ENCODE results near the gene CLTA.
"Not testable (repeated sequence)": the region's sequence is repeated elsewhere in the genome, so short reads cannot be mapped to it uniquely, and the experiment has no call there.

The CLTA gene

GRCh38 chr9:36189976-36190375 is 745 bp upstream of the CLTA start:
- no peak for DNase-seq (ENCODE audit: low read depth in 2 of 2)

GRCh38 chr9:36191290-36191645 is 547 bp downstream of the CLTA start:
- peak; percentile 14 to 22 for DNase-seq (ENCODE audit: low read depth in 2 of 2)

- DNase-seq (ENCODE audit: low read depth in 2 of 2), result no peak
Measured at GRCh38 chr9:36191686-36192085, 965 bp downstream of the CLTA start.

DNA sequence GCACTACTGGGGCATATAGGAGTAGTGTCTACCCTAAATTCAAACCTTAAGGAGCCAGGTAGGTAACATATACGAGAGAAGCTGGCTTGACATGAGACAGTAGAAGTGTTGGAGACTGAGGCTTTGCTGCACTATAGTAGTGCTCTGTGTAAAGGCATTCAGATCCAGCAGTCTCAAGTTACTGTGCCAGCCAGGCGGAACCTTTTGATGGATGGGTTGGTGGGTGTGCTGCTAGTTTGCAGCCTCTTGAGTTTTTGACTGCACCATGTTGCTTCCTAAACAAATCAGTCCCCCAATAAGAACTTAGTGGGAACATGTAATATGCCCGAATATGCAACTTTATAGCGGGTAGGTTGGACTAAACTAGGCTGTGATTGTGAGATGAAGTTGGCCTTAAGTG is 1.5 kb downstream of the CLTA start:
- no peak for DNase-seq (ENCODE audit: low read depth in 2 of 2)

DNA sequence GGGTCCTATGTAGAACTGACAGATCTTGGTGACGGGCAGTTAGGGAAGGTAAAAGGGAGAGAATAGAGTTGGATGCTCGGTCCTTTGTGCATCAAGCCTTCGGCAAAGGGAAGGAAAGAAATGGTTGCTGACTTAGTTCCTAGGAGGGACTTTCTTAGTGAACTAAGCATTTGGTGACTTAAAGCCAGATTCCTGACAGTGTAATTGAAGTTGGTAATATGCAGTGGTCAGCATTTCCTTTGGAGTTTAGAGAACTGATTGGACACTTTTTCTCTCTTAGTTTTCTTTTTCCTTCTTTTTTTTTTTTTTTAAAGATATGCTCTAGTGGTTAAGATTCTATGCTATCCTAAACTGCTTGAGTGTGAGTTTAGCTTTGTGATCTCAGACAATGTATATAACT is 2.3 kb downstream of the CLTA start:
- no peak for DNase-seq (ENCODE audit: low read depth in 2 of 2)

DNA sequence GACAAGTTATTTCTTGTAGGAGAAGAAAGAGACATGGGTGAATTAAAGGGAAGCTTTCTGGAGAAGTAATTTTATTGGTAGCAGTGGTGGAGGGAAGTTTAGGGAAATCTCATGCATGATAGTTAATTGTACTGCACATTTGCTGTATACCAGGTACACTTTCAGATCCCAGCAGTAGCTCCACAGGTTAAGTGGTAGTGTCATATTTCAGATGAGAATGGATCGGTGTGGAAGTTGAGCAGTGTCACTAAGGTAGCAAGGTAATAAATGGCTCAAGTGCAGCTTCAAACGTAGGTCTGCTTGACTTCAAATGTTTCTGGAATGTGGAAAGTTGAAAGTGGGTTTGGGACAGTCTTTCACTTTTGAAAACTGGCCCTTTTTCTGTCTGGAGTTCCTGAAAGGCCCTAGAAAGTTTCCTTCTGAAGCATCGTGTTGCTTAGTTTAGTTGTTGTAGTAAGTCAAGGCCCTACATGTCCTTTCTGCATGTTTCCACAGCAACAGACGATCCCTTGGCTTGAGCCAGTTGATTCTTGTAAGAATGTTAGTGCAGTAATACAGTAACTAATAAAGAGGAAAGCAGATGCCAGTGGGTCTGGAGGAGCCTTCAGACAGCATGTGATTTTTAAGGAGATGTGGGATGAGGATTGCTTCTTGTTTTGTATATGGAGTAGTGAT is 3.7 kb downstream of the CLTA start:
- DNase-seq (ENCODE audit: low read depth in 2 of 2), result no peak

- DNase-seq (ENCODE audit: low read depth in 2 of 2), result no peak
Measured at GRCh38 chr9:36204906-36205547, 14.3 kb downstream of the CLTA start.

GRCh38 chr9:36207016-36207415 is 16.3 kb downstream of the CLTA start:
- no peak for DNase-seq (ENCODE audit: low read depth in 2 of 2)

DNA sequence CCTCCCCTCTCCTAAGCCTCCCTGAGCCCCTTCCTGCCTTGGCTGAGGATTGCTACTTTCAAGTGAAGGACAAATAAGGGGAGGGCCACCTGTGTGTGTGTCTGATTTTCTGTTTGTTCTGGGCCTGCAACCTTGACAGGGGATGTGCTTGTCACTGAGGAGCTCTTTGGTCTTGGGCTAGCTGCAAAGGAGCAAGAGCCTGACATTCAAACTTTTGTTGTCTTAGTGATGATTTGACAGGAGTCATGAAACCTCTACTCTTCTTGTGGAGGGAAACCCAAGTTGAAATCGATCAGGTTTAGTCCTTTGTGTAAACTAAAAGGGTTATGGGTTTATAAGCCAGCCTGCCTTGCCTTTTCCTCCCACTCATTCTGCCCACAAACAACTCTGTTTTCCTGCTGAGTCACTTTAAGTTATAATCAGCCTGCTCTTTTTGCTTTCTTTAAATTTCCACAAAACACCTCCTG is 16.9 kb downstream of the CLTA start:
- no peak for DNase-seq (ENCODE audit: low read depth in 2 of 2)

- no peak for DNase-seq (ENCODE audit: low read depth in 2 of 2)
Measured at GRCh38 chr9:36208521-36209253, 18.0 kb downstream of the CLTA start.

- no peak for DNase-seq (ENCODE audit: low read depth in 2 of 2)
Measured at GRCh38 chr9:36210722-36211121, 20.0 kb downstream of the CLTA start.

DNA sequence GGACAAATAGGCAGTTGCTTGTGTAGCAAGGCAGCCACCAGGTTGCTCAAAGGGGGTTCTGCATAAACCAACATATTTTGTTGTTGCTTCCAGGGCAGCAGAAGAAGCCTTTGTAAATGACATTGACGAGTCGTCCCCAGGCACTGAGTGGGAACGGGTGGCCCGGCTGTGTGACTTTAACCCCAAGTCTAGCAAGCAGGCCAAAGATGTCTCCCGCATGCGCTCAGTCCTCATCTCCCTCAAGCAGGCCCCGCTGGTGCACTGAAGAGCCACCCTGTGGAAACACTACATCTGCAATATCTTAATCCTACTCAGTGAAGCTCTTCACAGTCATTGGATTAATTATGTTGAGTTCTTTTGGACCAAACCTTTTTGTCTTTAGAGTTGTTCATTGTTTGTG is 20.8 kb downstream of the CLTA start:
- DNase-seq (ENCODE audit: low read depth in 2 of 2), result no peak

DNA sequence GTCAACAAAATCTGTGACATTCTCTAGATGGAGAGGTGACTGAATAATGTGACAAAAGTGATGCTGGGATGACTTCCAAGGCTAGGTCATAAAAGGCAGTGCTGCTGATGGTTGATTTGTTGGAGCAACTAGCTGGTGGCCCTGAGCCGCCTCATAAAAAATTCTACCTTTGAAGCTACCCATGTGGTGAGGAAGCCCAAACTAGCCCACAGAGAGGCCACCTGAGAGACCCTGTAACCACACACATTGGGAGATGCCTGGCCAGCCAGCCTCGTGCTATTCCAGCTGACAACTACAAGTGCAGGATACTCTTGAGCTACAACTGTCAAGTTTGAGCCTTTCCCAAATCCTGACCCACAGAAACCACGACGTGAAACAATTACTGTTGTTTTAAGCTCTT is 22.7 kb downstream of the CLTA start:
- no peak for DNase-seq (ENCODE audit: low read depth in 2 of 2)

- DNase-seq (ENCODE audit: low read depth in 2 of 2), result no peak
Measured at GRCh38 chr9:36213989-36214388, 23.3 kb downstream of the CLTA start.

GRCh38 chr9:36214571-36214970 is 23.9 kb downstream of the CLTA start:
- DNase-seq (ENCODE audit: low read depth in 2 of 2), result no peak

GRCh38 chr9:36217256-36217968 is 26.7 kb downstream of the CLTA start:
- no peak for DNase-seq (ENCODE audit: low read depth in 2 of 2)

GRCh38 chr9:36218011-36218410 is 27.3 kb downstream of the CLTA start:
- DNase-seq (ENCODE audit: low read depth in 2 of 2), result no peak

DNA sequence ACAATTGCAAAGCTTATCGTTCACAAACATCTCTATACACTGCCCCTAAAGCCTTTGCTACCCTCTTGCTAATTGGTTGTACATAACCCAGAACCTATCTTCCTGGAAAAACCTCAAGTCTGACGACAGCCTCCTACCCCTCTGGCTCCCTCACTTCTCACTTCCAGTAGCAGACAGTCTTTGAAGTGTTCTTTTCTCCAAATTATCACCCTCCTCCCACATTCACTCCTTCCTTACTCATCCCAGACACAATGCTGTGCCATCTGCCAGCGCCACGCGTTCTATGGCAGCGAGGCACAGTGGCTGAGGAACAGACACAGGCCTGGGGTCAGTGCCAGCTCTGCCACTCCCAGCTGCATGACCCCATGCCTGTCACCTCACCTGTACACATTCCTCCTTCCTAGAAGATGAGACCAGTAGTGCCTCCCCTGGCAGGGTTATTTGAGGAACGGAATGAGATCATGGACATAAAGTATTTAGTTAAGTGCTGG is 27.7 kb downstream of the CLTA start:
- DNase-seq (ENCODE audit: low read depth in 2 of 2), result no peak

DNA sequence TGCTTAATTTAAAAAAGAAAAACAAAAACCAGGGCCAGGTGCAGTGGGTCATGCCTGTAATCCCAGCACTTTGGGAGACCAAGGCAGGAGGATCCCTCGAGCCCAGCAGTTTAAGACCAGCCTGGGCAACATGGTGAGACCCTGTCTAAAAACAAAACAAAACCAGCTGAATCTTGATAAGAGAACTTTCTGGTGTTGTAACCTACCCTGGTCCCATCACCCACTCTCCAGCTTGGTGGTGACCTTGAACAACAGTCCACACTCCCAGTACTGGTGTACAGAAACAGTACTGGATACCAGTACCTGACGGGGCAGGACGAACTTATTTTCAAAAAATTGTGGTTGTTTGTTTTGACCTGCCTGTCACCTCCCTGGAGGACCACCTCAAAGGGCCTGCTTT is 30.9 kb downstream of the CLTA start:
- no peak for DNase-seq (ENCODE audit: low read depth in 2 of 2)

DNA sequence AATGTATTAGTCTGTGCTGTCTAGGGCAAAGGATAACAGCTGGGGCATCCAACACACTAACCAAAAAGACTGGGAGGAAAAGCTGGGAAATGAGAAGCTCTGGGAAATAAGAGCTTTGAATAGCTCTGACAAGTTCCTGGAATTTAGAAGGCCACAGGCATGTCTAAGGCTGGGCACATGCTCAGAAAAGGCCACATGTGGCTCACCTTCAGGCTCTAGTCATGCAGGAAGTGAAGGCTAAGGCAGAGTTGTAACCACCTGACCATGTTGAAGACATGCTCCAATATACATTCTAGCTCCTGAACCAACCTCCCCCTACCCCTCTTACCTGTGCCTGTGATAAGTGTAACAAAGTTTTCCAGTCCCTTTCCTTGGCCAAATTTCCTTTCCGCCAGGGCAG is 31.7 kb downstream of the CLTA start:
- DNase-seq (ENCODE audit: low read depth in 2 of 2), result no peak

- DNase-seq (ENCODE audit: low read depth in 2 of 2), result no peak
Measured at GRCh38 chr9:36237230-36237629, 46.5 kb downstream of the CLTA start.

DNA sequence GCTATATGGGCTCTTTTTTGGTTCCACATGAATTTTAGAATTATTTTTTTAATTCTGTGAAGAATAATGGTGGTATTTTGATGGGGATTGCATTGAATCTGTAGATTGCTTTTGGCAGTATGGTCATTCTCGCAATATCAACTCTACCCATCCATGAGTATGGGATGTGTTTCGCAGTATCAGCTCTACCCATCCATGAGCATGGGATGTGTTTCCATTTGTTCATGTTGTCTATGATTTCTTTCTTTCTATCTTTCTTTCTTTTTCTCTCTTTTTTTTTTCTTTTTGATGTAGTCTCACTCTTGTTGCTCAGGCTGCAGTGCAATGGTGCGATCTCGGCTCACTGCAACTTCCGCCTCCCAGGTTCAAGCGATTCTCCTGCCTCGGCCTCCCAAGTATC is 48.5 kb downstream of the CLTA start:
- not testable (repeated sequence) for DNase-seq (ENCODE audit: low read depth in 2 of 2)
